HepG2 (cell line): ENCODE results near the gene NXT1. TPM values are rescaled to one million over a fixed set of nuclear protein-coding genes. Genes with fewer than 3 reads are reported as not detected.

Experiments used
- ARID2 ChIP-seq: sonication (generic); formaldehyde crosslinking; IDR thresholded peaks from 2 replicates; pipeline ENCODE4 v1.8.1; 2022; ENCODE audit warnings: mild to moderate bottlenecking, missing genetic modification reagents, borderline replicate concordance
- ASH2L ChIP-seq: fragments of 300-600, 200-600 bp; sonication (generic); IDR thresholded peaks from 2 replicates; pipeline ENCODE4 v1.7.0; 2017; ENCODE audit warnings: low read depth, mild to moderate bottlenecking, moderate library complexity, mixed read lengths, low read length; ENCODE audit not compliant: insufficient read length
- CHCHD3 ChIP-seq: sonication (generic); formaldehyde crosslinking; IDR thresholded peaks from 2 replicates; pipeline ENCODE4 v1.8.0; 2022; ENCODE audit warnings: mild to moderate bottlenecking, missing genetic modification reagents, moderate library complexity
- HMGA1 ChIP-seq: sonication (generic); formaldehyde crosslinking; conservative IDR thresholded peaks from 2 replicates; pipeline ENCODE4 v1.4.0; 2020; ENCODE audit warnings: missing genetic modification reagents
- HOXA3 ChIP-seq: sonication (generic); formaldehyde crosslinking; IDR thresholded peaks from 2 replicates; pipeline ENCODE4 v1.5.0; 2020; ENCODE audit warnings: missing genetic modification reagents
- KDM4B ChIP-seq: sonication (generic); formaldehyde crosslinking; IDR thresholded peaks from 2 replicates; pipeline ENCODE4 v1.4.0; 2020; ENCODE audit warnings: missing genetic modification reagents
- MXD4 ChIP-seq: IDR thresholded peaks from 2 replicates; pipeline ENCODE4 v1.6.1; 2016; ENCODE audit warnings: mild to moderate bottlenecking, missing biosample characterization, missing genetic modification reagents
- NR2F1 ChIP-seq, 2 experiments: fragments of 450-650 bp in 1 of 2; formaldehyde crosslinking in 1 of 2; IDR thresholded peaks; 2 replicates each; pipeline versions ENCODE4 v1.5.0 to v1.6.1; 2016 to 2020; ENCODE audit warnings: mild to moderate bottlenecking in 1 of 2, missing compliant biosample characterization in 1 of 2, missing genetic modification reagents in 1 of 2, moderate library complexity in 1 of 2
- RXRA ChIP-seq: sonication (generic); formaldehyde crosslinking; IDR thresholded peaks from 2 replicates; pipeline ENCODE4 v1.5.1; 2020; ENCODE audit warnings: missing genetic modification reagents
- TMF1 ChIP-seq: sonication (generic); formaldehyde crosslinking; IDR thresholded peaks from 2 replicates; pipeline ENCODE4 v1.8.1; 2022; ENCODE audit warnings: low read depth, missing genetic modification reagents
- ZNF234 ChIP-seq: sonication (generic); formaldehyde crosslinking; conservative IDR thresholded peaks from 2 replicates; pipeline ENCODE4 v1.5.1; 2020; ENCODE audit warnings: mild to moderate bottlenecking, missing genetic modification reagents
- ZNF264 ChIP-seq: sonication (generic); formaldehyde crosslinking; IDR thresholded peaks from 2 replicates; pipeline ENCODE4 v1.4.0; 2020; ENCODE audit warnings: missing genetic modification reagents
- ZNF670 ChIP-seq: sonication (generic); formaldehyde crosslinking; IDR thresholded peaks from 2 replicates; pipeline ENCODE4 v1.8.0; 2022; ENCODE audit warnings: mild to moderate bottlenecking, missing genetic modification reagents, borderline replicate concordance
- ZNF703 ChIP-seq: sonication (generic); formaldehyde crosslinking; IDR thresholded peaks from 2 replicates; pipeline ENCODE4 v1.5.1; 2020; ENCODE audit warnings: missing genetic modification reagents, mild to moderate bottlenecking, moderate library complexity, borderline replicate concordance
- ZNF781 ChIP-seq: sonication (generic); formaldehyde crosslinking; IDR thresholded peaks from 2 replicates; pipeline ENCODE4 v1.5.1; 2020; ENCODE audit warnings: borderline replicate concordance, mild to moderate bottlenecking, missing genetic modification reagents; ENCODE audit errors: not compliant biosample characterization
- polyA plus RNA-seq, 8 experiments: library from polyadenylated mRNA; depleted of rRNA in 3 of 8; stranded (reverse) in 7 of 8; unstranded in 1 of 8; fragments of >200 nt; fragmentation: Illumina TruSeq in 4 of 8; extraction: Trizol in 4 of 8; gene quantifications; 2 replicates each; pipeline versions ENCODE4 v1.2.1 to v1.2.3, GENCODE V29; 2011 to 2016; ENCODE audit warnings: low read depth in 4 of 8, missing spikeins in 1 of 8, mixed read lengths in 1 of 8; ENCODE audit not compliant: insufficient read depth in 1 of 8
- total RNA-seq, 5 experiments: library from RNA; depleted of rRNA; stranded (reverse); fragments of >200 nt; fragmentation: Illumina TruSeq; extraction: Trizol; gene quantifications; 2 replicates each; pipeline ENCODE4 v1.2.3, GENCODE V29; 2016; ENCODE audit warnings: low read depth in 1 of 5
- TF ChIP-seq, protein P1 (sequence below): sonication (generic); formaldehyde crosslinking; IDR thresholded peaks from 2 replicates; pipeline ENCODE4 v1.5.1; 2020; ENCODE audit warnings: mild to moderate bottlenecking, missing genetic modification reagents, borderline replicate concordance
- TF ChIP-seq, protein P2 (sequence below): sonication (generic); formaldehyde crosslinking; IDR thresholded peaks from 2 replicates; pipeline ENCODE4 v1.4.0; 2020; ENCODE audit warnings: low read depth, mild to moderate bottlenecking, missing genetic modification reagents
- TF ChIP-seq, protein P3 (sequence below): sonication (generic); formaldehyde crosslinking; IDR thresholded peaks from 2 replicates; pipeline ENCODE4 v1.5.0; 2020; ENCODE audit warnings: missing genetic modification reagents
- TF ChIP-seq, protein P4 (sequence below): sonication (generic); formaldehyde crosslinking; IDR thresholded peaks from 2 replicates; pipeline ENCODE4 v1.4.0; 2020; ENCODE audit warnings: mild to moderate bottlenecking, missing genetic modification reagents

NXT1 gene
- total and polyA plus RNA-seq, 2 of the 13 experiments (the other 11 are each of a cell fraction or from before 2014, with no cell fraction given) = 35.6 to 65.9 TPM

- TF ChIP-seq, protein P1, sequence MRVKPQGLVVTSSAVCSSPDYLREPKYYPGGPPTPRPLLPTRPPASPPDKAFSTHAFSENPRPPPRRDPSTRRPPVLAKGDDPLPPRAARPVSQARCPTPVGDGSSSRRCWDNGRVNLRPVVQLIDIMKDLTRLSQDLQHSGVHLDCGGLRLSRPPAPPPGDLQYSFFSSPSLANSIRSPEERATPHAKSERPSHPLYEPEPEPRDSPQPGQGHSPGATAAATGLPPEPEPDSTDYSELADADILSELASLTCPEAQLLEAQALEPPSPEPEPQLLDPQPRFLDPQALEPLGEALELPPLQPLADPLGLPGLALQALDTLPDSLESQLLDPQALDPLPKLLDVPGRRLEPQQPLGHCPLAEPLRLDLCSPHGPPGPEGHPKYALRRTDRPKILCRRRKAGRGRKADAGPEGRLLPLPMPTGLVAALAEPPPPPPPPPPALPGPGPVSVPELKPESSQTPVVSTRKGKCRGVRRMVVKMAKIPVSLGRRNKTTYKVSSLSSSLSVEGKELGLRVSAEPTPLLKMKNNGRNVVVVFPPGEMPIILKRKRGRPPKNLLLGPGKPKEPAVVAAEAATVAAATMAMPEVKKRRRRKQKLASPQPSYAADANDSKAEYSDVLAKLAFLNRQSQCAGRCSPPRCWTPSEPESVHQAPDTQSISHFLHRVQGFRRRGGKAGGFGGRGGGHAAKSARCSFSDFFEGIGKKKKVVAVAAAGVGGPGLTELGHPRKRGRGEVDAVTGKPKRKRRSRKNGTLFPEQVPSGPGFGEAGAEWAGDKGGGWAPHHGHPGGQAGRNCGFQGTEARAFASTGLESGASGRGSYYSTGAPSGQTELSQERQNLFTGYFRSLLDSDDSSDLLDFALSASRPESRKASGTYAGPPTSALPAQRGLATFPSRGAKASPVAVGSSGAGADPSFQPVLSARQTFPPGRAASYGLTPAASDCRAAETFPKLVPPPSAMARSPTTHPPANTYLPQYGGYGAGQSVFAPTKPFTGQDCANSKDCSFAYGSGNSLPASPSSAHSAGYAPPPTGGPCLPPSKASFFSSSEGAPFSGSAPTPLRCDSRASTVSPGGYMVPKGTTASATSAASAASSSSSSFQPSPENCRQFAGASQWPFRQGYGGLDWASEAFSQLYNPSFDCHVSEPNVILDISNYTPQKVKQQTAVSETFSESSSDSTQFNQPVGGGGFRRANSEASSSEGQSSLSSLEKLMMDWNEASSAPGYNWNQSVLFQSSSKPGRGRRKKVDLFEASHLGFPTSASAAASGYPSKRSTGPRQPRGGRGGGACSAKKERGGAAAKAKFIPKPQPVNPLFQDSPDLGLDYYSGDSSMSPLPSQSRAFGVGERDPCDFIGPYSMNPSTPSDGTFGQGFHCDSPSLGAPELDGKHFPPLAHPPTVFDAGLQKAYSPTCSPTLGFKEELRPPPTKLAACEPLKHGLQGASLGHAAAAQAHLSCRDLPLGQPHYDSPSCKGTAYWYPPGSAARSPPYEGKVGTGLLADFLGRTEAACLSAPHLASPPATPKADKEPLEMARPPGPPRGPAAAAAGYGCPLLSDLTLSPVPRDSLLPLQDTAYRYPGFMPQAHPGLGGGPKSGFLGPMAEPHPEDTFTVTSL (CRISPR knock-in tag) = 0 out of 2 replicates have a peak, but pooled peaks have one; percentile 48
- TF ChIP-seq, protein P2, sequence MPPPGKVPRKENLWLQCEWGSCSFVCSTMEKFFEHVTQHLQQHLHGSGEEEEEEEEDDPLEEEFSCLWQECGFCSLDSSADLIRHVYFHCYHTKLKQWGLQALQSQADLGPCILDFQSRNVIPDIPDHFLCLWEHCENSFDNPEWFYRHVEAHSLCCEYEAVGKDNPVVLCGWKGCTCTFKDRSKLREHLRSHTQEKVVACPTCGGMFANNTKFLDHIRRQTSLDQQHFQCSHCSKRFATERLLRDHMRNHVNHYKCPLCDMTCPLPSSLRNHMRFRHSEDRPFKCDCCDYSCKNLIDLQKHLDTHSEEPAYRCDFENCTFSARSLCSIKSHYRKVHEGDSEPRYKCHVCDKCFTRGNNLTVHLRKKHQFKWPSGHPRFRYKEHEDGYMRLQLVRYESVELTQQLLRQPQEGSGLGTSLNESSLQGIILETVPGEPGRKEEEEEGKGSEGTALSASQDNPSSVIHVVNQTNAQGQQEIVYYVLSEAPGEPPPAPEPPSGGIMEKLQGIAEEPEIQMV (CRISPR knock-in tag) = no peak
- 0 out of 2 replicates have a peak, but pooled peaks have one; percentile 72 for TF ChIP-seq ZNF703 (CRISPR knock-in tag)
- peak; percentile 45; the same call in 1 of the 2 replicates for TF ChIP-seq CHCHD3
- TF ChIP-seq ASH2L = peak; percentile 56
- no peak for TF ChIP-seq HMGA1 (CRISPR knock-in tag)
- peak; percentile 54; the same call in 1 of the 2 replicates for TF ChIP-seq TMF1
- TF ChIP-seq ZNF264 = peak; percentile 94
- TF ChIP-seq ZNF781 (CRISPR knock-in tag) = peak; percentile 29
- no peak for TF ChIP-seq RXRA (CRISPR knock-in tag)
- no peak for TF ChIP-seq NR2F1 (CRISPR knock-in tag; IDR thresholded peaks at IDR 0.05)
- TF ChIP-seq, protein P3, sequence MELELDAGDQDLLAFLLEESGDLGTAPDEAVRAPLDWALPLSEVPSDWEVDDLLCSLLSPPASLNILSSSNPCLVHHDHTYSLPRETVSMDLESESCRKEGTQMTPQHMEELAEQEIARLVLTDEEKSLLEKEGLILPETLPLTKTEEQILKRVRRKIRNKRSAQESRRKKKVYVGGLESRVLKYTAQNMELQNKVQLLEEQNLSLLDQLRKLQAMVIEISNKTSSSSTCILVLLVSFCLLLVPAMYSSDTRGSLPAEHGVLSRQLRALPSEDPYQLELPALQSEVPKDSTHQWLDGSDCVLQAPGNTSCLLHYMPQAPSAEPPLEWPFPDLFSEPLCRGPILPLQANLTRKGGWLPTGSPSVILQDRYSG (CRISPR knock-in tag) = no peak
- TF ChIP-seq, protein P4, sequence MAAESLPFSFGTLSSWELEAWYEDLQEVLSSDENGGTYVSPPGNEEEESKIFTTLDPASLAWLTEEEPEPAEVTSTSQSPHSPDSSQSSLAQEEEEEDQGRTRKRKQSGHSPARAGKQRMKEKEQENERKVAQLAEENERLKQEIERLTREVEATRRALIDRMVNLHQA (CRISPR knock-in tag) = no peak
- 0 out of 2 replicates have a peak, but pooled peaks have one; percentile 32 for TF ChIP-seq ARID2 (CRISPR knock-in tag)
- peak; percentile 46; the same call in 1 of the 2 replicates for TF ChIP-seq ZNF670
- no peak for TF ChIP-seq ZNF234 (CRISPR knock-in tag)
- TF ChIP-seq MXD4 (CRISPR knock-in tag) = no peak
- peak; percentile 61; the same call in 1 of the 2 replicates for TF ChIP-seq KDM4B (CRISPR knock-in tag)
- TF ChIP-seq HOXA3 = no peak
Observed at GRCh38 chr20:23362392-23363256, 12.0 kb downstream of the NXT1 start (continued).
